HG03565 (cell line): ENCODE measurements around the gene SLC25A39.

ENCODE experiments used
- ATAC-seq: cut with Tn5 transposase; IDR thresholded peaks from one replicate; pipeline ENCODE4 v1.9.1; 2021; ENCODE audit warnings: mild to moderate bottlenecking, moderate library complexity; ENCODE audit not compliant: unreplicated experiment

SLC25A39 gene

DNA sequence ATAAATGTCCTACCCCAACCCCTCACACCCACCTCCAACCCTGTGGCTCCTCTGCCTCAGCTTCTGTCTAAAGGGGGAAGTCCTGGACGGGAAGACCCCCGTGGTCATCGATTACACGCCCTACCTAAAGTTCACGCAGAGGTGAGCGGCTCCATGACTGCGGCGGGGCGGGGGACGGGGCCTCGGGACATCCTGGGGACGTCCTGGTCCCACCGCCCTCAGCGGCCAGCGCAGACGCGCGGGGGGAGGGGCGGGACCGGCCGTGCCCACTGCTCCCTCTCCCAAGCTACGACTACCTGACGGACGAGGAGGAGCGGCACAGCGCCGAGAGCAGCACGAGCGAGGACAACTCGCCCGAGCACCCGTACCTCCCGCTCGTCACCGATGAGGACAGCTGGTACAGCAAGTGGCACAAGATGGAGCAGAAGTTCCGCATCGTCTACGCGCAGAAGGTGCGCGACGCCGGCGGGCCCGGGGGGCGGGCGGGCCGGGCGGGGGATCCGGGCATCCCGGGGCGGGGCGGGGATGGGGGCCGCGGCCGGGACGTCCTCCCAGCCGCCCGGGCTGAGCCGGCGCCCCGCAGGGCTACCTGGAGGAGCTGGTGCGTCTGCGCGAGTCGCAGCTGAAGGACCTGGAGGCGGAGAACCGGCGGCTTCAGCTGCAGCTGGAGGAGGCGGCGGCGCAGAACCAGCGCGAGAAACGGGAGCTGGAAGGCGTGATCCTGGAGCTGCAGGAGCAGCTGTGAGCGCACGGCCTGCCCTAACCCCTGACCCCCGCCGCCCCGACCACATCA is 9.6 kb downstream of the SLC25A39 start:
- no peak for ATAC-seq

DNA sequence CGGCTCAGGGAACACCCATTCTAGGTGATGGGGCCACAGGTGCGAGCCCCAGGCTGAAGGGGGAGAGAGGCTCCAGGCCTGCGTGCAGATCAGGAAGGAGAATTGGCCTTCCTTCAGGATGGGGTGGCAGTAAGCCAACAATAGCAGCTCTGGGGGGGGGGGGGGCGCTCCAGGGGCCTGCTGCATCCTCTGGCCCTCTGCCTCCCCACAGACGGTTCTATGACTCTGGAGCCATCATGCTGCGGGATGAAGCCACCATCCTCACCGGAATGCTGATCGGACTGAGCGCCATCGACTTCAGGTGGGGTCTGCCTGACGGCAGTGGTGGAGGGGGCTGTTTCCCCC is 10.1 kb downstream of the SLC25A39 start:
- ATAC-seq: no peak

DNA sequence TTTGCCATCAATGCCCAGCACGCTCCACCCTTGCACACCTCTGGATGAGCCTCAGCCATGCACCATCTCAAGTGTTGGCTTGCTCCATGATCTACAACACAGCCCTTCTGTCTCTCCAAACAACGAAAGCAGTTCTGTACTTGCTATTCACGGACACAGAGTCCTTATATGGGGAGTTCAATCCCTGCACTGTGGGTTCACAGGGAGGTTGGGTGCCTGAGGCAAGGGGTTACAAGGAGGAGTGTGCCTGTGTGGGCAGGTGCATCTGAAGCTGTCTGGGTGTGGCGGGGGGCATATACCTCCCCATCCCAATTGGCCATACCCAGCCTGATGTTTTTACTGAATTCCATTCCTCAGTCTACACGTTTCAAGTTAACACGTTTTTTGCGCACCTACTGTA is 10.6 kb downstream of the SLC25A39 start:
- no peak for ATAC-seq

DNA sequence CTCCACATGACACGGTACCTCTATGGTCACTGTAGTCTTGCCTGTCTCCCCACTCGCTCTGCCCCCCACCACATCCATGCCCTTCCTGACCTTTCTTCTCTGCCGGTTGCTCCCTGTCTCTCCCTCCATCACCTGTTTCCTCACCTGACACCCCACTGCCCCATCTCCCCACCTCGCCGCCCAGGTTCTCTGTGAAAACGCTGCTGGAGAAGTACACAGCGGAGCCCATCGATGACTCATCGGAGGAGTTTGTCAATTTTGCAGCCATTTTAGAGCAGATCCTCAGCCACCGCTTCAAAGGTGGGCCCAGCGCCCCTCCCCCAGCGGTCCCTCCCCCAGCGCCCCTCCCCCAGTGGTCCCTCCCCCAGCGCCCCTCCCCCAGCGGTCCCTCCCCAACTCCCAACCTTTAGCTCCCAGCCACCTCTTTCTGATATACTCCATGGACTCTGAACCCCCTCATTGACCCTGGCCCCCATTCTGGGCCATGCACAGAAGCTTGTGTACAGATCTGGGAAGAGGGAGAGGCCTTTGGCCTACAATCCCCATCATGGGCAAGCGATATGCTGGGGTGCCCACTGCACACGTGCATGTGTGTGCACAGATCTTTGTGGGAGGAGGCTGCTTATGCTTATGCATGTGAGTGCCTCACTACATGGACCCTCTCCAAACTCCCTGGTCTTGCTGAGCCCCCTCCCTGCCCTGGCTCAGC is 12.1 kb downstream of the SLC25A39 start:
- no peak for ATAC-seq

DNA sequence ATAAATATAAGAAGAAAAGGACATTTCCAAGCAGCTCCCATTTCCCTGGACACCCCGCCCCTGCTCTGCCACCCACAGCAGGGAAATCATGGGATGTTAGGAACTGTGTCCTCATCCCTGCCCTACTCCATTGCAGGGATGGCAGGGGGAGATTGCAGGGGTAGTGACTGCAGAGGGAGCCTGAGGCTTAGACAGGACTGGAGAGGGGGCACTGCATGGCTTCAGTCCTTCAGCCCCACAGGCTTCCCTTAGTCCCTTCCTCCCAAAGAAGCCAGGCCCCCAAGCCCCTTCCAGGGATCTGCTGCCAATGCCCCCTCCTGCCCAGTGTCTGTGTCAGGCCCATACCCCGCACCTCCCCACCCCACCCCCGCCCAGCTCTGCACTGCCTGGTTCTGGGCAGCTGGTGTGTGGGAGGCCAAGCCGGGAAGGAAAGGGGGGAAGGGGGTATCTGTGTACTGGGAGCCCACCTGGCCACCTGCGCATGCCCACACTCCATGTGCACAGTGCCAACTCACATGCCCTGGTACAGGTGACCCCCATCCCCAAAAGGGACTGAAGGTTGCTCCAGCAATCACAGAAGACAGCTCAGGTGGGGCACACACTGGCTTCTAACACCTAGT is 13.0 kb downstream of the SLC25A39 start:
- ATAC-seq: no peak

DNA sequence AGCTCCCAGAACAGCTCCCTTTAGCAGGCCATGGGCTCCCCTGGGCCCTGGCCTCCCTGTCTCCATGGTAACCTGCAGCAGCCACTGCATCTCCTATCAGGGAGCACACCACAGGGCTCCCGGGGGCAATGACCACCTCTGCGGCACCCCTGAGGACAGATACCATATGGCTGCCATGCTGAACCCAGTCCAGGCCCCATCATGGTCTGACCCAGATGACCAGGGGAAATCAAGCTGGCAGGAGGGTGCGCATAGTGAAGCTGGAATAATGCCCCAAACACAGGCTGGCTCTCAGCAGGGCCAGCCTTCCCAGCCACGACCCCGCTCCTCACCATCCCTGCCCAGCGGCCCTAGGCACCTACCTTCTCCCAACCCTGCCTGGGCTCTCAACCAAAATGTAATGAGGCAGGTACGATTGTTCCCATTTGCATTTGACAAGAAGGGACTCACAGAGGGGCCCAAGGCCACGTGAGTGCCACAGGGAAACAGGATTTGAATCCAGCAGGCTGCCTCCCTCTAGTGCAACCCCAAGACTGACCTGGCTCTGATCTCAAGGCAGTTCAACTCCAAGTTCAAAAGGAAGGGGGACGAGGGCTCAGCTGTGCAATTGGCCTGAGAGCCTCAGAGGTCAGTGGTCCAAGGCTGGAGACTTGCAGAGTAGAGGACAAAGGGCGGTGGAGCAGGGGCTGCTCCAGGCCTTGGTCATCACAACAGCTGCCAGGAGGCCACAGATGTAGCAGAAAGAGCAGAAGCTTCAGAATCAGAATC is 13.8 kb downstream of the SLC25A39 start:
- no peak for ATAC-seq

DNA sequence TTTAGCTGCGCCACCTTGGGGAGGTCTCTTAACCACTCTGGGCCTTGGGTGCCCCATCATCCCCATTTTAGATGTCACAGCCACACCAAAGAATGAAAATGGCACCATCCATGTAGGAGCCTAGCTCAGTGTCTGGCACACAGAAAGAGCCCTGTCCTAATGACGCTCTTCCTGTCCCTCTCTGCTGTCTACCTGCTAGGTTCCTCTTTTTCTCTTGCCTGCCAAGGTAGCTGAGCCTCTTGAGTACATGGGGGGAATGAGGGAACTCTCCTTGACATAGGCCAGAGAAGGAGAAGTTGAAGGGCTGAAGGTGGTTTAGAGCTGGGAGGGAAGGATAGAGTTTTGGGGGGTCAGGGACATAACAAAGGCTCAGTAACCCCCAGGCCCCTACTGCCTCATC is 14.4 kb downstream of the SLC25A39 start:
- no peak for ATAC-seq

DNA sequence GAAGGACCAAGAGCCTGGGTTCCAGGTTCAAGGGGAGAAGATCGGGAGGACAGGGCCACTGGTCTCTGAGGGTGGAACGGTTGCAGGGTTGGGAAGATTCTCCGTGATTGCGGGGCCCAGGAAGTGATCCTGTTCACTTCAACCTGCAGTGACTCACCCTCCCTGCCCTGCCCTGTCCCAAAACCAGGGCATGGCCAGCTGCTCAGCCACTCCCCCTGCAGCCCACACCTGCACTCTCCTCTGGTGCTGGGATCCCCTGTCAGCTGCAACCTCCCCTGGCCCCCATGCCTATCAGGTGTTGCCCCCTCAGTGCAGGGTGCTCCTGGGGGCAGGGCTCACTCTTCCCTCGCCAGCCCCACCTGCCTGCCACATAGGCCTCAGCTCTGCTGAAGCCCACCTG is 15.2 kb downstream of the SLC25A39 start:
- no peak for ATAC-seq

DNA sequence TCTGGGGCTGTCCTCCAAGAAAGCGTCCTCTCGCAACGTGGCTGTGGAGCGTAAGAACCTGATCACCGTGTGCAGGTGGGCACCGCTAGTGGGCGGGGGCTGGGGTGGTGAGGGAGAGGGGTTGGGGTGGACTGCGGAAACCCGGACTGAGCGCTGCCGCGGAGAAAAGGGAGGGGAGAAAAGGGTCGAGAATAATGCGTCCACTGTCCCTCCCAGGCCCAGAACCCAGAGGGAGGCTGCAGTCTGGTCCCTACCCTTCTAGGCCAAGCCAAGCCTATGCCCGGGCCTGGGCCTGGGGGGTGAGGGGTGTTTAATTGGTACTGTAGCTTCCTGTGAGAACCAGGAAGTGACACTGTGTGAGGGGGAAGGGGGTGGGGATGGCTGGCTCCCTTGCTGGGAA is 15.8 kb downstream of the SLC25A39 start:
- ATAC-seq: no peak

DNA sequence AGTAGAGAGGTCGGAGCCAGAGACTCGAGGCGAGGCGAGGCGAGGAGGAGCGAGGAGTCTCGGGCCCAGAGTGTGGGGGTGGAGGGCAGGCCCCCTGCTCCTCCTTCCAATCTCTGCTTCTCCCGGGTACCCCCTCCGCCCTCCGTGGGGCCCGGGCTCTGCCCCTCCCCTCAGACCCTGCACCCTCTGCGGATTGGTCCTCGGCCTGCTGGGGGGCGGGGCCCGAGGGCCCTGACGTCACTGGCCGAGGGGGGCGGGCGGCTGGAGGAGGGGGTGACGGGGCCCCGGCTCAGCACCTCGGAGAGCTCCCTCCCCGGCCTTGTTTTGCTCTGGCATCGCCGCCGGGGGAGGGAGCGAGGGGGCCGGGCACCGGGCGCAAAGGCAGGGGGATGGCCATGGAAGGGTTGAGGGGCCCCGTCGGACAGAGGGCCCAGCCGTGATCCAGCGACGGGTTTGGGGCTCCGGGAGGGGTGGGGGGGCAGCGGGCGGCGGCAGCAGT is 16.3 kb downstream of the SLC25A39 start, which contains the start of gene RUNDC3A:
RUNDC3A (plus strand) TSS at position 282 of the 499 bp plus-strand sequence. CDS start 232 bp downstream, outside the sequence.
- no peak for ATAC-seq

DNA sequence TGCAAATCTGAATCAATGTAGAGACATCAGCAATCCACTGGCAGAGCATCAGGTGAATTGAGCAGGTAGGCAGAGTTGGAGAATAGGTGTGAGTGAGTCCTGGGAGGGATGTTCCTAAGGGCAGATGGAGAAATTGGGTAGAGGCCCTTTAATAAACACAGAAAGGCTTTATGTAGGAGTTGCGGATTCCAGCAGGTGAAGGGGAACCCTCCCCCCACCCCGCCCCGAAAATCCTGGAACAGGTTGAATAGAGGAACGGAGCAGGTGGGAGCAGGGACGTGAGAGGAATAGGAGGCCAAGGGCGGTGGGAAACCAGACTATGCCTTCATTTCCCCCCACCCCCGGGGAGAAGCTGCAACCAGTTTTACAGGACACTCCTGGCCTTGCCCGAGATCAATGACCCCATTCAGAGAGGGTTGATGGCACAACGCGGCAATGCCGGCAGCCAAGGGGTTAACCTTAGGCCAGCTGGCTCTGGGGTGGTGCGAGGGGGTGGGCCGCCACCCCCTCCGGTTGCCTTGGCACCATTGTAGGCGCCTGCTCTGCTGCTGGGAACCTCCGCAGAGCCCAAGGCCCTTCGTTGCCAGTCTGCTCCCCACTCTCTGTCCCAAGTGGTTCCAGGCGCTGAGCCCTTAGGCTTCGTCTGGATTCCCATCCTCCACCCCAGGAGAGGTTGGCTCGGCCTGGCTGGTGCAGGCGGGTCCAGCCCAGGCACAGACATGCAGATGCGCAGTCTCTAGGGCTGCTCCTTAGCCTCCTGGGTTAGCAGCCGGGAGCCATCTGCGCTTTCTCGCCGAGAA is 17.0 kb downstream of the SLC25A39 start:
- no peak for ATAC-seq

DNA sequence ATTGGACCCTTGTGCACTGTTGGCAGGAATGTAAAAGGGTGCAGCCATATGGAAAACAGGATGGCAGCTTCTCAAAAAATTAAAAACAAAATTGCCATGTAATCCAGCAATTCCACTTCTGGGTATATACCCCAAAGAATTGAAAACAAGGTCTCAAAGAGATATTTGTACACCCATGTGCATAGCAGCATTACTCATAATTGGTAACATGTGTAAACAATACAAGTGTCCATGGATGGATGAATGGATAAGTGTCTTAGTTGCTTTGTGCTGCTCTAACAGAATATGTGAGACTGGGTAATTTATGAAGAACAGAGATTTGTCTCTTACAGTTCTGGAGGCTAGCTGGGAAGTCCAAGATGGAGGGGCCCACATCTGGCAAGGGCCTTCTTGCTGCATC is 20.0 kb downstream of the SLC25A39 start:
- no peak for ATAC-seq

DNA sequence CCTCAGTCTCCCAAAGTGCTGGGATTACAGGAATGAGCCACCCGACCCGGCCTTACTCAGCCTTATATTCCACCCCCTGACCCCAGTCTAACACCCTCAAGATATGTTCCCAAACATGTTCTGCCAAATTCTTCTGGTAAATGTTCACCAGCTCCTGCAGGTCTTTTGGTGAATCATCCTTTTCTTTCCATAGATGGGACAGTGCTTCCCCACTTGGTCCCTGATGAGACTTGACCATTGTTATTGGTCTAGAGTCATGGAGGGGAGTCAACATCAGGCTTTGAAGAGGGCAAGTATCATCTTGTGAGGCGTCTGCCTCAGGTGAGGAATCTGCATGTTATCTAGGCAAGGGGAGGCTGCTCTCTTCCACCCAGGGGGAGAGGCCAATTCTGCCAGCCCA is 26.6 kb downstream of the SLC25A39 start:
- ATAC-seq: no peak

DNA sequence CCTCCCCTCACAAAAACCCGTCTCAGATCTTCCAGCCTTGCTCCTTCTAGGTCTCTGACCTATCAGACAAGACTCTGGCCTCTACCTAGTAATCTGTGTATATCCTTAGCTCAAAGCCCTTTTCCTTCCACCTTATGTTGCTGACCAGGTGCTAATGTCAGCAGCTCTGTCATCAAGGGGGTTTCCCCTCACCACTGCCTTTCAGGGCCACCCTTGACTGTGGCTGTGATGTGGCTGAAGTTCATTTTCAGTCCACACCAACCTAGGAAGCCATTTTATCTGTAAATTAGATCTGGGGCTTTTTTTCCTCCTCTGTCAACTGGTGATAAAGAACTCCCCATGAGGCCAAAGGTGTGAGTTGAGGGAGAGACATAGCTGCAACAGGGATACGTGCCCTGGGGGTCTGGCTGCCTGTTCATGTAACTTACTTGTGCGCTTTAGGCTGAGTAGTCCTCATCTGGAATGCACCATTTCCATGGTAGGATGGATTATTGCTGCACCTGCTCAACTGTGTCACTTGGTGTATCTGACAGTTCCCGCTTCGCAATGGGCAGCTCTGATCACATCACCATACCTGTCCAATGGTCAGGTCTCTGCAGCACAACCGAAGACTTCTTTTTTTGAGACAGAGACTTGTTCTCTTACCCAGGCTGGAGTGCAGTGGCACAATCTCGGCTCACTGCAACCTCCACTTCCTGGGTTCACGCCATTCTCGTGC is 31.0 kb downstream of the SLC25A39 start:
- no peak for ATAC-seq

DNA sequence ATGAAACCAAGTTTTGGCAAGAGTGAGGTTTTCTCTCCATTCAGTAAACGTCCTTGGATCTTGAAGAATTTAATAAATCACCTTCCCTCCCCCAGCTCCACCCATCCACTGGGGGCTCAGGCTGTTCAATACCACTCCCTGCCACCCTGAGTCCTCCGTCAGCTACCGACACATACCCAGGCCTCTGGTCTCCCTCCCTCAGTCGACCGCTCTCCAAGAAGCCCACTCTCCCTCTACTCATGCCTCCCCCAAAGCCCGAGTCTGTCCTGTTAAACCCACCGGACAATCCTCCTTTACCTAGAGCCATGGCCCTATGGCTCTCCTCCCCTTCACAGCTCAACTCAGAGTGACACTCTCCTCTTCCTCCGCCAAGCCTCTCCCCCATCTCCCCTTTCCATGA is 37.0 kb downstream of the SLC25A39 start:
- ATAC-seq: no peak

DNA sequence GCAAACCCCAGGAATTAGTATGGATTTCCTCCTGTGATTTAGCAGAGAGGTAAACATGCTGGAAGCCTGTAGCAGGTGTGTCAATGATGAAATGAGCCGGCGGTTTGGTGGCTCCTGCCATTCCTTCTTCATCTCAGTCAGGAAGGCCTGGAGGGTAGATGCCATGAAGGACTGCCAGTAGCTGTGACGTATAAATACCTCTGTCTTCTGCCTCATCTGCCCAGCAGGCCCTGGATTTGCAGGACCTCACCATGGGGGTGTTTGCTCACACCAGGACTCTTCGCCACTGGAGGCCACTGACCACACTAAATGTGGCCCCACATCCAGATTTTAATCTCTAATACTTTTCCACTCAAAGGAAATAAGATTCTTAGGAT is 40.6 kb downstream of the SLC25A39 start:
- no peak for ATAC-seq

DNA sequence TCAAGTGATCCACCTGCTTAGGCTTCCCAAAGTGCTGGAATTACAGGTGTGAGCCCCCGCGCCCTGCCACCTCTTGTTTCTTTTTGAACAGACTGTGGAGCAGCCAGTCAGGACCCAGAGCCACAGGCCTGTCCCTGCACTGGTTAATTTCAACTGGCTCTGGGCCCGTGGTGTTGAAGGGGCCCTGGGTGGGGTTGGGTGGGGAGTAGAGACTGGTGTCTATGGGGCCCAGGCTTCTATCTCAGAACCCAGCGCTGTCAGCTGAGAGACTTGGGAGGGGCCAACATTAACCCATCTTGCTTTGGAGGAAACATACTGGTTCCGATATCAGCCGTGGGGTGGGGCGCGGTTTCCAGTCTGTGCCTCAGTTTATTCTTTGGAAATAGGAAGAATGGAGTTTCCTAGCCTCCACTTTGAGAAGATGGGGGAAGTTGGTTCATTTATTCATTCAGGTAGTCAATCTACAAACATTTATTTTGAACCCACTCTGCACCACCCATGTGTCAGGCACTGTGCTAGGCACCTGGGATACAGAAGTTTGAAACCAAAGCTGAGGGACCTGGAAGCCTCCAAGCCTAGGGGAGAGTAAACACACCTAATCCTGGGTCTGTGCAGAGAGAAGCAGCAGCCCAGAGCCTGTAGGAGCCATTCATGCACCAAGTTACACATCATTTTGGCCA is 41.1 kb downstream of the SLC25A39 start:
- no peak for ATAC-seq

DNA sequence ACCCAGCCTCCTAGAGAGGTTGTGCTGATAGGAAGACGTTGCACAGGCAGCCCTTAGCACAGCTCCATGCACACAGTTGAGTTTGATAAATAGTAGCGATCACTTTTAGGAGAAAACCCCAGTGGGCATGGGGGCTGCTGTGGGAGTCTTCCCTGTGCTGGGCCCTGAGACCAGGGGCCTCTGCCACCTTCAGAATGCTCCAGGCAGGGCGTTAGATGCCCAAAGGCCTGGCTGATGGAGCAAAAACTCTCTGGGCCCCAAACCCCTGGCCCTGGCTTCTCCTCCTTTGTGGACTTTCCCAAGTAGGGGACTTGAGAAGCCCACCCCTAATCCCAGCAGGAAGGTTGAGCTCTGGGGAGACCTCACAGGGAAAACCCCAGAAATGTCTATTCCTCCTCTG is 42.4 kb downstream of the SLC25A39 start:
- ATAC-seq: no peak

DNA sequence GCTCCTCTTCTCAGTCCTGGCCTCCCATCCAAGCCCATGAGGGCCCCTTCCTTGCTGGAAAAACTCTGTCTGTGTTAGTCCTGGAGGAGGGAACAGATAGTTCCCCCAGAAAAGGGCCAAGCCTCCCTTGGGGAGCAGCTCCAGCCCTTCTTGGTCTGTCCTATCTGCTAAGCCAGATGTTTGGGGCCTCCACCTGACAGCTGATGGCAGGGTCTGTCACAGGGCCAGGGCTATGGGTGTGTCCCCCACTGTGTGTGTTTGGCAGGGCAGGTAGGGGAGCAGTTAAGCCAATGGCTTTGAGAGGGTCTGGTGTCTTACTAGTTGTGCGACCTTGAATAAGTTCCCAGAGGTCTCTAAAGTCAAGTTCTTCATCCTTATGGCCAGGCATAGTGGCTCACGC is 43.1 kb downstream of the SLC25A39 start:
- no peak for ATAC-seq
